Type B pancreatic cell (in vitro differentiated cells): ENCODE data around the gene GSS. TPM values are rescaled to one million over a fixed set of nuclear protein-coding genes. Genes with fewer than 3 reads are reported as not detected.

ENCODE experiments used
- DNase-seq: peaks from one replicate; pipeline ENCODE4 v3.0.0; 2021; ENCODE audit warnings: mixed read lengths; ENCODE audit not compliant: unreplicated experiment; ENCODE audit errors: extremely low spot score
- H3K27ac Mint-ChIP-seq: 2 replicates; pipeline ENCODE4 v1.8.0; 2021; ENCODE audit warnings: mild to moderate bottlenecking, mixed read lengths
- H3K27me3 Mint-ChIP-seq: 2 replicates; pipeline ENCODE4 v1.8.0; 2021; ENCODE audit warnings: mixed read lengths
- H3K36me3 Mint-ChIP-seq: 2 replicates; pipeline ENCODE4 v1.8.0; 2021; ENCODE audit warnings: mixed read lengths
- H3K4me1 Mint-ChIP-seq: one replicate; pipeline ENCODE4 v1.8.0; 2021; ENCODE audit warnings: mixed read lengths; ENCODE audit not compliant: unreplicated experiment
- H3K4me3 Mint-ChIP-seq: 2 replicates; pipeline ENCODE4 v1.8.0; 2021; ENCODE audit warnings: mild to moderate bottlenecking, mixed read lengths
- H3K9me3 Mint-ChIP-seq: 2 replicates; pipeline ENCODE4 v1.8.0; 2021; ENCODE audit warnings: mixed read lengths
- CTCF ChIP-seq: fragments of 200-600 bp; sonication (generic); conservative IDR thresholded peaks from 2 replicates; pipeline ENCODE4 v1.5.0; 2021; ENCODE audit warnings: antibody characterized with exemption, mild to moderate bottlenecking
- total RNA-seq: library from RNA; stranded (reverse); gene quantifications from 2 replicates; pipeline ENCODE4 v1.2.1, GENCODE V29; 2021; ENCODE audit warnings: low replicate concordance

GSS gene
- total RNA-seq, 1 donor from 2014 or later = 66.4 TPM

- H3K27me3 Mint-ChIP-seq = no peaks in the 10 kb centered on the region
- no peak overlapping the region for H3K4me3 Mint-ChIP-seq
- TF ChIP-seq CTCF = no peak
- no peak overlapping the region for H3K27ac Mint-ChIP-seq
- no peaks in the 10 kb centered on the region for H3K36me3 Mint-ChIP-seq
- no peaks in the 10 kb centered on the region for H3K9me3 Mint-ChIP-seq
- no peak for DNase-seq
- no peaks in the 10 kb centered on the region for H3K4me1 Mint-ChIP-seq
Measured at GRCh38 chr20:34965051-34965450, 9.4 kb upstream of the GSS start.

GRCh38 chr20:34964486-34964885, 8.9 kb upstream of the GSS start:
- Mint-ChIP-seq H3K9me3 (no peaks in the 10 kb centered on the region), H3K27me3 (no peaks in the 10 kb centered on the region), H3K4me3 (no peak overlapping the region), H3K4me1 (no peaks in the 10 kb centered on the region), H3K36me3 (no peaks in the 10 kb centered on the region), H3K27ac (no peak overlapping the region)
- DNase-seq = no peak
- TF ChIP-seq CTCF = no peak

GRCh38 chr20:34956751-34957472, 1.3 kb upstream of the GSS start:
- Mint-ChIP-seq H3K9me3 (peaks cover 4% of the 10 kb centered on the region), H3K4me3 (peak overlapping the region; percentile 96), H3K36me3 (no peaks in the 10 kb centered on the region), H3K27ac (peak overlapping the region; percentile 98), H3K27me3 (peaks cover 4% of the 10 kb centered on the region), H3K4me1 (peaks cover 37% of the 10 kb centered on the region)
- TF ChIP-seq CTCF = no peak
- no peak for DNase-seq

- H3K9me3 Mint-ChIP-seq = peaks cover 4% of the 10 kb centered on the region
- peak overlapping the region; percentile 98 for H3K27ac Mint-ChIP-seq
- peak overlapping the region; percentile 96 for H3K4me3 Mint-ChIP-seq
- peaks cover 4% of the 10 kb centered on the region for H3K27me3 Mint-ChIP-seq
- DNase-seq = no peak
- H3K4me1 Mint-ChIP-seq = peaks cover 46% of the 10 kb centered on the region
- no peaks in the 10 kb centered on the region for H3K36me3 Mint-ChIP-seq
- TF ChIP-seq CTCF = no peak
Measured at GRCh38 chr20:34956041-34956458, 444 bp upstream of the GSS start.

- no peaks in the 10 kb centered on the region for H3K36me3 Mint-ChIP-seq
- DNase-seq = no peak
- H3K27me3 Mint-ChIP-seq = peaks cover 4% of the 10 kb centered on the region
Measured at GRCh38 chr20:34954904-34955230, 739 bp downstream of the GSS start.

More at GRCh38 chr20:34954904-34955230, 739 bp downstream of the GSS start:
- Mint-ChIP-seq H3K4me3 (peak overlapping the region; percentile 96), H3K4me1 (peaks cover 46% of the 10 kb centered on the region), H3K27ac (peak overlapping the region; percentile 98), H3K9me3 (peaks cover 4% of the 10 kb centered on the region)
- TF ChIP-seq CTCF = no peak
